Endothelial cell of umbilical vein (primary cell): ENCODE measurements around the gene PBXIP1.

Experiments used
- EZH2 ChIP-seq: IDR thresholded peaks from 2 replicates; pipeline ENCODE4 v1.6.1; 2012; ENCODE audit warnings: borderline replicate concordance, low read depth, mild to moderate bottlenecking, moderate library complexity, low read length, inconsistent platforms; ENCODE audit not compliant: severe bottlenecking
- JUN ChIP-seq: IDR thresholded peaks from 2 replicates; pipeline ENCODE4 v1.6.1; 2011; ENCODE audit warnings: borderline replicate concordance, low read depth; ENCODE audit not compliant: insufficient read length, insufficient read depth
- POLR2A ChIP-seq: IDR thresholded peaks from 2 replicates; pipeline ENCODE4 v1.6.1; 2012; ENCODE audit warnings: low read depth, mild to moderate bottlenecking, control low read depth, low read length
- TF ChIP-seq, protein P1 (sequence below), 2 donors: IDR thresholded peaks; 1 replicate in 1 of 2; 2 replicates in 1 of 2; pipeline ENCODE4 v1.5.1; 2011; ENCODE audit warnings: low read length in 2 of 2, mild to moderate bottlenecking in 2 of 2, moderate library complexity in 2 of 2, control low read depth in 1 of 2, inconsistent platforms in 1 of 2, low read depth in 1 of 2; ENCODE audit not compliant: insufficient read depth in 1 of 2; ENCODE audit errors: extremely low read depth in 1 of 2

DNA sequence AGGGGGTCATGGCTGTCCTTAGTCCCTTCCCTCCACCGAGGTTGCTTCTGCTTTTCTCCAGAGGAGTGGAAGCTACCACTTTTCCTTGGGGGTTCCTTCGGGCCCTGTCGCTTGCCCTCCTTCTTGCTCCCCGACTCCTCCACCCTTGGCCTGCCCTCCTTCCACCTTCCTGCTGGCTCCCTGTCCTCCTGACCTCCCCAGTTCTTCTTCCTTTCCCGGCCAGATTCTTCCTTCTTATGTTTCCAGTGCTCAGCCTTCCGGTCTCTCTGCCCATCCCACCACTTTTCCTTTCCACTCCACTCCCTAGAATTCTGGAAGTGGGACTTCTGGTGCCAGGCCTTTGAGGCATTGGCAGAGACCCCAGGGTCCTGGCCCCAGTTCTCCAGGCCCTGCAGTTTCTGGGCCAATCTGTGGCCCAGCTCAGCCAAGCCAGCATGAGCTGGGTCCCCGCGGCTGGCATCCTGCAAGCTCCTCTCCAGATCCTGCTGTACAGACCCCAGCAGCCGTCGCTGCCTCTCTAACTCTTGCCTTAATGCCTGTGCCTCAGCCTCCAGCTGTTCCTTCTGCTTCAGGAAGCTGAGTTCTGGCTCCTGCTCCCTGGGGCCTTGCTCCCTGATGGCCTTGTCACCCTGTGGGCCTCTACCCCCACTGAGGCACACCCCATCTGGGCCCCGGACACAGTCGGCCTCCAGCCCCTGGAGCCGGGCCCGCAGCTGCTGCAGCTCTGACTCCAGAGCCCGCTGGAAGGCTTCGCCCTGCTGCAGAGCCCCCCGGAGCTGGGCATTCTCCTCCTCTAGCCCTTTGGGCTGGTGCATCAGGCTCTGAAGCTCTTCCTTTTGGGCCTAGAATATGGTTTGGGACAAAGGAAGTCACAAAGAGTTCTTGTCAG is 9.7 kb downstream of the PBXIP1 start:
- TF ChIP-seq, protein P1, sequence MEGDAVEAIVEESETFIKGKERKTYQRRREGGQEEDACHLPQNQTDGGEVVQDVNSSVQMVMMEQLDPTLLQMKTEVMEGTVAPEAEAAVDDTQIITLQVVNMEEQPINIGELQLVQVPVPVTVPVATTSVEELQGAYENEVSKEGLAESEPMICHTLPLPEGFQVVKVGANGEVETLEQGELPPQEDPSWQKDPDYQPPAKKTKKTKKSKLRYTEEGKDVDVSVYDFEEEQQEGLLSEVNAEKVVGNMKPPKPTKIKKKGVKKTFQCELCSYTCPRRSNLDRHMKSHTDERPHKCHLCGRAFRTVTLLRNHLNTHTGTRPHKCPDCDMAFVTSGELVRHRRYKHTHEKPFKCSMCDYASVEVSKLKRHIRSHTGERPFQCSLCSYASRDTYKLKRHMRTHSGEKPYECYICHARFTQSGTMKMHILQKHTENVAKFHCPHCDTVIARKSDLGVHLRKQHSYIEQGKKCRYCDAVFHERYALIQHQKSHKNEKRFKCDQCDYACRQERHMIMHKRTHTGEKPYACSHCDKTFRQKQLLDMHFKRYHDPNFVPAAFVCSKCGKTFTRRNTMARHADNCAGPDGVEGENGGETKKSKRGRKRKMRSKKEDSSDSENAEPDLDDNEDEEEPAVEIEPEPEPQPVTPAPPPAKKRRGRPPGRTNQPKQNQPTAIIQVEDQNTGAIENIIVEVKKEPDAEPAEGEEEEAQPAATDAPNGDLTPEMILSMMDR (IDR thresholded peaks at IDR 0.05; ENCODE audit: extremely low read depth in 1 of 2, insufficient read depth in 1 of 2, low read depth in 1 of 2, low read length in 2 of 2), result no peak
- no peak for TF ChIP-seq POLR2A
- no peak for TF ChIP-seq JUN
- no peak for TF ChIP-seq EZH2
